IMR-90 (cell line): Measurements from ENCODE around the gene ZNF182. TPM values are rescaled to one million over a fixed set of nuclear protein-coding genes. Genes with fewer than 3 reads are reported as not detected.

Experiments used
- ATAC-seq: fragments of 200-7000 bp; cut with Tn5 transposase; 2 replicates; pipeline ENCODE4 v1.9.1; 2020; ENCODE audit warnings: low read depth, mild to moderate bottlenecking, moderate library complexity
- BruUV-seq: library from RNA; stranded (reverse); fragments of 400-500 nt; replicated peaks from 2 replicates; lab custom pipeline; 2021; lab: Mats Ljungman, UMichigan
- CTCF ChIA-PET: fragments of 300-600 bp; formaldehyde crosslinking; extraction: SDS; loops from one replicate; lab custom pipeline; 2021; ENCODE audit warnings: antibody characterized with exemption; lab: Yijun Ruan, JAX
- POLR2A ChIA-PET: fragments of 300-600 bp; sonication (Branson Sonifier 250); formaldehyde crosslinking; loops from one replicate; lab custom pipeline; 2022; ENCODE audit warnings: antibody characterized with exemption; ENCODE audit not compliant: unreplicated experiment; lab: Charles Lee
- DNase-seq: peaks from one replicate; pipeline ENCODE4 v3.0.0; 2013
- H2AFZ ChIP-seq: replicated peaks from 2 replicates; pipeline ENCODE3; 2013; ENCODE audit warnings: low read length, mild to moderate bottlenecking; ENCODE audit not compliant: poor library complexity
- H2AK5ac ChIP-seq: 2 replicates; pipeline ENCODE4 v1.6.1; 2013; ENCODE audit warnings: low read depth, low read length, inconsistent platforms
- H2AK9ac ChIP-seq: replicated peaks from 2 replicates; pipeline ENCODE3; 2013; ENCODE audit warnings: mild to moderate bottlenecking, low read depth, low read length, moderate library complexity; ENCODE audit not compliant: poor library complexity
- H2BK120ac ChIP-seq: 2 replicates; pipeline ENCODE4 v1.6.1; 2013; ENCODE audit warnings: low read depth, low read length, inconsistent platforms
- H2BK15ac ChIP-seq: 3 replicates; pipeline ENCODE4 v1.6.1; 2013; ENCODE audit warnings: low read depth, low read length, inconsistent platforms
- H2BK20ac ChIP-seq: 2 replicates; pipeline ENCODE4 v1.6.1; 2013; ENCODE audit warnings: low read depth, mild to moderate bottlenecking, inconsistent platforms, low read length, moderate library complexity
- H2BK5ac ChIP-seq: 2 replicates; pipeline ENCODE4 v1.6.1; 2013; ENCODE audit warnings: mild to moderate bottlenecking, low read depth, low read length, inconsistent platforms; ENCODE audit not compliant: poor library complexity, severe bottlenecking
- H3K14ac ChIP-seq: replicated peaks from 2 replicates; pipeline ENCODE4 v1.6.1; 2013; ENCODE audit warnings: low read depth, low read length, inconsistent platforms
- H3K18ac ChIP-seq: 2 replicates; pipeline ENCODE4 v1.6.1; 2013; ENCODE audit warnings: low read depth, low read length, control low read depth
- H3K23ac ChIP-seq: 2 replicates; pipeline ENCODE4 v1.6.1; 2013; ENCODE audit warnings: low read depth, low read length, inconsistent platforms
- H3K27ac ChIP-seq: 2 replicates; pipeline ENCODE4 v1.5.1; 2013; ENCODE audit warnings: mild to moderate bottlenecking, control low read depth, low read length; ENCODE audit not compliant: insufficient read depth
- H3K27me3 ChIP-seq: 2 replicates; pipeline ENCODE4 v1.6.1; 2013; ENCODE audit warnings: low read length; ENCODE audit not compliant: control insufficient read depth, insufficient read depth
- H3K36me3 ChIP-seq: 2 replicates; pipeline ENCODE4 v1.6.1; 2013; ENCODE audit warnings: low read length, mixed read lengths; ENCODE audit not compliant: control insufficient read depth, insufficient read depth
- H3K4ac ChIP-seq: 2 replicates; pipeline ENCODE4 v1.6.1; 2013; ENCODE audit warnings: low read depth, low read length, inconsistent platforms
- H3K4me1 ChIP-seq: 2 replicates; pipeline ENCODE4 v1.6.1; 2013; ENCODE audit warnings: low read length, mixed read lengths; ENCODE audit not compliant: control insufficient read depth, insufficient read depth
- H3K4me2 ChIP-seq: 2 replicates; pipeline ENCODE4 v1.6.1; 2013; ENCODE audit warnings: low read depth, mild to moderate bottlenecking, control low read depth, low read length, moderate library complexity
- H3K4me3 ChIP-seq: 2 replicates; pipeline ENCODE4 v1.5.1; 2013; ENCODE audit warnings: low read depth, mild to moderate bottlenecking, control low read depth, low read length, moderate library complexity; ENCODE audit not compliant: insufficient read depth
- H3K56ac ChIP-seq: 2 replicates; pipeline ENCODE4 v1.6.1; 2013; ENCODE audit warnings: low read length, inconsistent platforms; ENCODE audit not compliant: insufficient read depth; ENCODE audit errors: extremely low read depth
- H3K79me1 ChIP-seq, 2 experiments: 2 replicates each; pipeline ENCODE4 v1.6.1; 2013; ENCODE audit warnings: low read length in 2 of 2, inconsistent platforms in 1 of 2, low read depth in 1 of 2
- H3K9ac ChIP-seq: 2 replicates; pipeline ENCODE4 v1.6.1; 2013; ENCODE audit warnings: low read depth, low read length, control low read depth
- H3K9me1 ChIP-seq: 2 replicates; pipeline ENCODE4 v1.6.1; 2013; ENCODE audit warnings: low read length, inconsistent platforms; ENCODE audit not compliant: insufficient read depth
- H3K9me3 ChIP-seq: 2 replicates; pipeline ENCODE4 v1.6.1; 2013; ENCODE audit warnings: low read length; ENCODE audit not compliant: control insufficient read depth, insufficient read depth
- H4K20me1 ChIP-seq: 2 replicates; pipeline ENCODE4 v1.6.1; 2013; ENCODE audit warnings: low read length, inconsistent platforms; ENCODE audit not compliant: insufficient read depth
- H4K5ac ChIP-seq: 2 replicates; pipeline ENCODE4 v1.6.1; 2013; ENCODE audit warnings: mild to moderate bottlenecking, low read depth, low read length, control low read depth
- H4K8ac ChIP-seq, 2 experiments: 2 replicates each; pipeline ENCODE4 v1.6.1; 2013; ENCODE audit warnings: low read depth in 2 of 2, low read length in 2 of 2, control low read depth in 1 of 2, inconsistent platforms in 1 of 2
- H4K91ac ChIP-seq: 2 replicates; pipeline ENCODE4 v1.6.1; 2013; ENCODE audit warnings: low read depth, low read length, inconsistent platforms; ENCODE audit not compliant: insufficient read depth
- BHLHE40 ChIP-seq: fragments of 150-350 bp; IDR thresholded peaks from 2 replicates; pipeline ENCODE4 v1.6.1; 2016; ENCODE audit warnings: mild to moderate bottlenecking, low read depth, low read length
- CEBPB ChIP-seq: IDR thresholded peaks from 2 replicates; pipeline ENCODE4 v1.6.1; 2012; ENCODE audit warnings: low read depth, low read length, improper control_type of control experiment
- CHD1 ChIP-seq: IDR thresholded peaks from 2 replicates; pipeline ENCODE4 v1.6.1; 2012; ENCODE audit warnings: low read depth, low read length, improper control_type of control experiment
- CTCF ChIP-seq: conservative IDR thresholded peaks from 2 replicates; pipeline ENCODE4 v1.5.1; 2012; ENCODE audit warnings: mild to moderate bottlenecking, low read depth, low read length, improper control_type of control experiment
- MAFK ChIP-seq: IDR thresholded peaks from 2 replicates; pipeline ENCODE4 v1.6.1; 2012; ENCODE audit warnings: low read depth, low read length, improper control_type of control experiment
- MAZ ChIP-seq: IDR thresholded peaks from 2 replicates; pipeline ENCODE4 v1.6.1; 2012; ENCODE audit warnings: low read depth, mild to moderate bottlenecking, low read length, improper control_type of control experiment, moderate library complexity, borderline replicate concordance
- MXI1 ChIP-seq: IDR thresholded peaks from 2 replicates; pipeline ENCODE4 v1.6.1; 2012; ENCODE audit warnings: low read depth, mild to moderate bottlenecking, low read length, moderate library complexity, borderline replicate concordance
- NFE2L2 ChIP-seq: fragments of 150-350 bp; IDR thresholded peaks from 2 replicates; pipeline ENCODE4 v1.6.1; 2016; ENCODE audit warnings: low read depth, mild to moderate bottlenecking, low read length
- POLR2A ChIP-seq: IDR thresholded peaks from 2 replicates; pipeline ENCODE4 v1.6.1; 2012; ENCODE audit warnings: mild to moderate bottlenecking, low read depth, low read length
- RAD21 ChIP-seq: IDR thresholded peaks from 2 replicates; pipeline ENCODE4 v1.6.1; 2012; ENCODE audit warnings: low read length, improper control_type of control experiment
- RCOR1 ChIP-seq: IDR thresholded peaks from 2 replicates; pipeline ENCODE4 v1.6.1; 2012; ENCODE audit warnings: mild to moderate bottlenecking, low read length, improper control_type of control experiment; ENCODE audit not compliant: insufficient replicate concordance
- RFX5 ChIP-seq: IDR thresholded peaks from 2 replicates; pipeline ENCODE4 v1.8.0; 2012; ENCODE audit warnings: low read depth, mild to moderate bottlenecking, low read length, moderate library complexity
- USF2 ChIP-seq: fragments of 150-350 bp; IDR thresholded peaks from 2 replicates; pipeline ENCODE4 v1.6.1; 2017; ENCODE audit warnings: mild to moderate bottlenecking, antibody characterized with exemption, low read length, low read depth
- WGBS, 2 experiments: methylation state at CpG; one replicate each; pipeline versions ENCODE4 v1.1.5 to v1.1.7; 2013; ENCODE audit warnings: missing lambda C conversion rate in 2 of 2; ENCODE audit not compliant: insufficient read length in 1 of 2; ENCODE audit errors: extremely low coverage in 2 of 2; 5-methylcytosine and 5-hydroxymethylcytosine counted together
- dilution Hi-C: fragments of 300-500 bp; cut with HindIII; formaldehyde crosslinking; loops from one replicate; pipeline ENCODE4 v1.14.3; 2018; ENCODE audit warnings: low sequenced_read_pairs; ENCODE audit not compliant: unreplicated experiment
- in situ Hi-C: fragments of 300-500 bp; cut with MboI; formaldehyde crosslinking; loops from 3 replicates; pipeline ENCODE4 v1.14.3; 2019; ENCODE audit warnings: low sequenced_read_pairs, inconsistent platforms, mixed read lengths
- intact Hi-C: fragments of 100-400 bp; cut with micrococcal nuclease; formaldehyde crosslinking; loops from 2 replicates; pipeline ENCODE4 v1.10.0; 2022
- polyA plus RNA-seq, 3 experiments: library from polyadenylated mRNA; depleted of rRNA; stranded (reverse); fragments of >200 nt; gene quantifications; 2 replicates each; pipeline ENCODE4 v1.2.3, GENCODE V29; 2012; ENCODE audit warnings: low replicate concordance in 1 of 3
- total RNA-seq: library from RNA; depleted of rRNA; stranded (reverse); fragments of >200 nt; gene quantifications from 2 replicates; pipeline ENCODE4 v1.2.3, GENCODE V29; 2012

Gene ZNF182
- total and polyA plus RNA-seq, 2 of the 4 experiments (the other 2 are of a cell fraction): 1.7 to 3.0 TPM

- TF ChIP-seq CEBPB (no peak), MAFK (no peak), MAZ (no peak), USF2 (no peak), BHLHE40 (no peak), RFX5 (no peak), CHD1 (no peak), CTCF (no peak), NFE2L2 (no peak), MXI1 (no peak), RCOR1 (no peak), RAD21 (no peak), POLR2A (no peak)
- CTCF ChIA-PET: no interaction called here
- no peak overlapping the region for H4K5ac ChIP-seq
Measured at GRCh38 chrX:47940448-47940847, 63.3 kb downstream of the ZNF182 start.

More at GRCh38 chrX:47940448-47940847, 63.3 kb downstream of the ZNF182 start:
- intact Hi-C loops (no loop called here), dilution Hi-C loops (no loop called here), in situ Hi-C loops (no loop called here)
- H3K79me1 ChIP-seq: no peaks in the 10 kb centered on the region
- no peak overlapping the region for H3K4me3 ChIP-seq
- H2BK5ac ChIP-seq: no peak overlapping the region
- H4K8ac ChIP-seq: no peak overlapping the region
- ATAC-seq (no peak), DNase-seq (no peak)
- H3K27me3 ChIP-seq: no peaks in the 10 kb centered on the region
- no peak overlapping the region for H3K23ac ChIP-seq
- no peak overlapping the region for H3K9ac ChIP-seq
- no peaks in the 10 kb centered on the region for H3K36me3 ChIP-seq
- no peak overlapping the region for H2AK5ac ChIP-seq
- no peak overlapping the region for H3K4ac ChIP-seq
- no peak overlapping the region for H2AK9ac ChIP-seq
- no peaks in the 10 kb centered on the region for H3K4me1 ChIP-seq
- no TSS peak for BruUV-seq
- no peaks in the 10 kb centered on the region for H3K9me3 ChIP-seq
- no peak overlapping the region for H3K56ac ChIP-seq
- H4K91ac ChIP-seq: no peak overlapping the region
- no CpG with 5 or more reads among the region's 4 CpGs for WGBS, 2 experiments
- H2AFZ ChIP-seq: no peak overlapping the region
- H3K9me1 ChIP-seq: no peaks in the 10 kb centered on the region
- H4K20me1 ChIP-seq: no peaks in the 10 kb centered on the region
- no peak overlapping the region for H2BK15ac ChIP-seq
- no peak overlapping the region for H2BK120ac ChIP-seq
- H2BK20ac ChIP-seq: no peak overlapping the region
- no peak overlapping the region for H3K27ac ChIP-seq
- no peak overlapping the region for H3K14ac ChIP-seq
- POLR2A ChIA-PET: no interaction called here
- H3K4me2 ChIP-seq: no peak overlapping the region
- H3K18ac ChIP-seq: no peak overlapping the region
